Daoy (cell line): Measurements from ENCODE around the gene RNU6-1. TPM values are rescaled to one million over a fixed set of nuclear protein-coding genes. Genes with fewer than 3 reads are reported as not detected.

Experiments used
- DNase-seq: peaks from one replicate; pipeline ENCODE4 v3.0.0-alpha.2; 2015; ENCODE audit warnings: low read depth
- total RNA-seq: library from RNA; depleted of rRNA; stranded (reverse); fragments of >200 nt; shearing (Covaris generic); gene quantifications from 2 replicates; pipeline ENCODE4 v1.2.3, GENCODE V29; 2014

The RNU6-1 gene
- total RNA-seq, 1 experiment from 2014 or later: not detected

GRCh38 chr15:67857220-67857619, 17.4 kb upstream of the RNU6-1 start:
- DNase-seq: no peak

DNA sequence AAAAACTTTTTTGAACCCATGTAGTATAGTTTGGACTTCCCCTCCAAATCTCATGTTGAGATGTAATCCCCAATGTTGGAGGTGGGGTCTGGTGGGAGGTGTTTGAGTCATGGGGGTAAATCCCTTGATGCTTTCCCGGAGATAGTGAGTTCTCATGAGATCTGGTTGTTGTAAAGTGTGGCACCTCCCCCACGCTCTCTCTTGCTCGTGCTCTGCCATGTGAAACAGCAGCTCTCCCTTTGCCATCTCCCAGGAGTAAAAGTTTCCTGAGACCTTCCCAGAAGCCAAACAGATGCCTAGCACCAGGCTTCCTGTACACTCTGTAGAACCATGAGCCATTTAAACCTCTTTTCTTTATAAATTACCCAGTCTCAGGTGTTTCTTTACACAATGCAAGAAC, 16.0 kb upstream of the RNU6-1 start:
- DNase-seq: no peak

- no peak for DNase-seq
These were observed 14.5 kb upstream of the RNU6-1 start for GRCh38 chr15:67854358-67854757.

GRCh38 chr15:67853454-67853853, 13.6 kb upstream of the RNU6-1 start:
- DNase-seq: no peak

- DNase-seq: no peak
These were observed 12.6 kb upstream of the RNU6-1 start for GRCh38 chr15:67852418-67852817.

DNA sequence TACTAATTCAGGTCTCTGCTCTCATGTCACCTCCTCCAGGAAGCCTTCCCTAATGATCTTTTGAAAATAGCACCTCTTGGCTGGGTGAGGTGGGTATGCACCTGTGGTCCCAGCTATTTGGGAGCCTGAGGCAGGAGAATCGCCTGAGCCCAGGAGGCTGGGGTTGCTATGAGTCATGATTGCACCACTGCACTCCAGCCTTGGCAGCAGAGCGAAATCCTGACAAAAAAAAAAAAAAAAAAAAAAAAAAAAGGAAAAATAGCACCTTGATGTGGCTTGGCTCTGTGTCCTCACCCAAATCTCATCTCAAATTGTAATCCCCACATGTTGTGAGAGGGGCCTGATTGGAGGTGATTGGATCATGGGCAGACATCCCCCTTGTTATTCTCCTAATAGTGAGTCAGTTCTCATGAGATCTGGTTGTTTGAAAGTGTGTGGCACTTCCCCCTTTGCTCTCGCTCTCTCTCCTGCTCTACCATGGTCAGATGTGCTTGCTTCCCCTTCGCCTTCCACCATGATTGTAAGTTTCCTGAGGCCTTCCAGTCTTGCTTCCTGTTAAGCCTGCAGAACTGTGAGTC, 11.2 kb upstream of the RNU6-1 start:
- peak; percentile 49 for DNase-seq

- DNase-seq: no peak
These were observed 10.5 kb upstream of the RNU6-1 start for GRCh38 chr15:67850336-67850735.

DNA sequence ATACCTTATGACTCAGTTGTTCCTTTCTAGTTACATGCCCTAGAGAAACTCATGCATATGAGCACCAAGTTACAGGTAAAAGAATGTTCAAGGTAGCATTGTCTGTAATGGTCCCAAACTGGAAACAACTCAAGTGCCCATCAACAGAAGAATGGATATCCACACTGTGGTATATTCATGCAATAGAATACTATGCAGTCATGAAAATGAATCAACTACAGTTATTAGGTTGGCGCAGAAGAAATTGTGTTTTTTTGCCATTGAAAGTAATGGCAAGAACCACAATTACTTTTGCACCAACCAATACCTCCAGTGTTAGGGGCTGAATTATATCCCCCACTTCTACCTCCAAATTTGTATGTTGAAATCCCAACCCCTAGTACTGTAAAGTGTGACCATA, 9.7 kb upstream of the RNU6-1 start:
- DNase-seq: no peak

- DNase-seq: no peak
These were observed 6.1 kb upstream of the RNU6-1 start for GRCh38 chr15:67845974-67846373.

GRCh38 chr15:67843571-67844387, 3.9 kb upstream of the RNU6-1 start:
- no peak for DNase-seq

- DNase-seq: no peak
These were observed 3.3 kb upstream of the RNU6-1 start for GRCh38 chr15:67843092-67843501.

- DNase-seq: no peak
These were observed 1.6 kb upstream of the RNU6-1 start for GRCh38 chr15:67841513-67841762.

DNA sequence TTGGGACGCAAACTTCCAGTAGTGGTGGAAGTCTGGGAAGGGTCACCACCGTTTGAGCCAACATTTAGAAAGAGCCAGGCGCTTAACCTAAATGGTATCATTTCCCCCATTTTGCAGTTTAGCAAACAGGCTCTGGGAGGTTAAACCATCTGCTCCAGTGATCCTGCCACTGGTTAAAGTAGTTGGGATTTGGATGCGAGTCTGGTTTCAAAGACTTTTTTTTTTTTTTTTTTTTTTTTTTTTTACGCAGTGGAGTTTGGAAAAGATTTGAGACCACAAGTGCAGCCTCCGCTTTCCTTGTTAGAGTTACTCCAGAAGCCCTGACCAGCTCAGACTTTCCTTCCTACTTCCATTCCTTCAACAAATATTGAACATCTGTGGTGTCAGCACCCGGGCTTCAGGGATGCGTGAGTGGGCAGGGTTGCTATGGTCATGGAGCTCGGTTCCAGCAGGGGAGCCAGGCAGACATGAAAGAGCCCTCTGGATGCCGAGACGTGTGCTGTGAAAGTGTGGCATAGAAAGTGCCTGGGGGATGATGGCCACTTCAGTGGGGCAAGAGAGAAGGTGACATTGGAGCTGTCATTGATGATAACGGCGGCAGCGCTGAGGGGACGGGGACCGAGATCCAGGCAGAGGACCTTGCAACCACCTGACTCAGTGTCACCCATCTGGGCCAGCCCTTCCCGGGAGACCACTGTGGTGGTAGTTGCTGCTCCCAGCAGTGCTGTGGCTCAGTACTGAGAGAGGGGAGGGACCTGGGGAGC, 1.1 kb upstream of the RNU6-1 start:
- peak; percentile 31 for DNase-seq

DNA sequence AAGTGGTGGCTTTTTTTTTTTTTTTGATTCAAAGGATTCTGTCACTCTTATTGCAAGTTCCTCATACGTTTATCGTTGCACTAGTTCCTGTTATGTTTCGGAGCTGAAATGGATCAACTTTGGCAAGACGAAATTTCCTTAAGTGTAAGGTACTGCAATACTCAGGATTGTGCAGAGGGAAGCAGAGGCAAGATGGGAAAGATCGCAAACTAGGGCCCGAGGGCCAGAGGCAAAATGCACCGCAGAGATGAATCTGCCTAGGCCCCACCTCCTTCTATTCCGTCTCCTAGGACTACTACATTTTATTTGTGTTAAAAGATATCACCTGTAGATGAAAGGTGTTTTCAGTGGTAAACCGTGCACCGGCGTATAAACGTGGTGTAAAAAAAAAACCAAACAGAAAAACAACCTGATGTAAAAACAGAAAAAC, 331 bp downstream of the RNU6-1 start:
- no peak for DNase-seq

GRCh38 chr15:67838789-67839332, 984 bp downstream of the RNU6-1 start:
- DNase-seq: no peak

- DNase-seq: no peak
These were observed 2.9 kb downstream of the RNU6-1 start for GRCh38 chr15:67836955-67837354.

DNA sequence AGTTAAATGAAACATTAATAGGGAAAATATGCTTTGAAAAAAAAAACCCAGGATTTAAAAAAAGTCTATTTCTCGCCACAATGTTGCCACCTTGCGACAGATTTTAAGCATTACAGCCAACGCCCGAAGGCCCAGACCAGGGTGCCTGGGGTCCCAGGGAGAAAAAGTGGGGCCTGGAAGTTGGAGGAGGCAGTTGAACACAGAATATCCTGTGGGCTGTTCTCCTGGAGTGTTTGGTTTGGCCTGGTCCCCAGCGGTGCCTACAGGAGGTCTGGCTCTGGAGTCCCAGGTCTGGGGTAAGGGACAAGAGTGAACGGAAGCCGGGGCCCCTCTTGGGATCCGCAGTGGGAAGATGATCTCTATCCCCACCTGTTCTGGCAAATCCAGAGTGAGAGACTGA, 3.4 kb downstream of the RNU6-1 start:
- DNase-seq: peak; percentile 42

- no peak for DNase-seq
These were observed 3.8 kb downstream of the RNU6-1 start for GRCh38 chr15:67836134-67836455.

DNA sequence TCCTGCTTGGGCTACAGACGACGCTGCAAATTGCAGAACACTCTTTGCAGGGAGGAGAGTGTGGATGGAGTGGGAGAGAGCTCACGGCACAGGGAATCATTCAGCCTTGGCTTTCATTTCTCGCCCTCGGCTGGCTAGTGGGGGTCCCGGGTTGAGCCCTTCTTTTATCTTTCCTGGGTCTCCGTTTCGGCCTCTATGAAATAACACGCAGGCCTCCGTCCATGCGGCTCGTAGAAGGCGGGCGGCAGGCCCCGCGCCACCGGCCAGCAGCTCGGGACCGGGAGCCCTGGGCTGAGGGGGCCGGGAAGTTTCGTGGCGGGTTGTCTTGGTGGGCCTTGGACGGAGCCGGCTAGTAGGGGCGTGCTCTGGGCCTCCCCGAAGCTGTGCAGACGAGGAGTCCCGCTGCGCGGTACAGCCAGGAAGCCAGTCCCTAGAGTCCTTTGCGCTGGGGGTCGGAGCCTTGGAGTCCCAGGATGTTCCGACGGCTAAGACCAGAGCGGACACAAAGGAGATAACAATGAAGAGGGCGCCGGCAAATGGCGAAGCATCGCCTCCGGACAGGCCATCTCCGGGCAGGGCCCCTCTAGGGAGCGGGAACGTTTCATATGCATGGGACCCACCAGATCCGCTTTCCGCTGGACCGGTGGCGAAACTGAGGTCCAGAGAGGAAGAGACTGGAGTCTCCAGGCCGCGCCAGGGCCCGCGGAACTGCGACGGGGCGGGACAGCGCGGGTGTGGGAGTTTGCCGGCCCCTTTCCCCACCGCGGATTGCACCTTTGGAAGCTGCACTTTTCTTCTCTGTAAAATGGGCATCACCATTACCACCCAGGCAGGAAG, 4.3 kb downstream of the RNU6-1 start:
- DNase-seq: no peak

DNA sequence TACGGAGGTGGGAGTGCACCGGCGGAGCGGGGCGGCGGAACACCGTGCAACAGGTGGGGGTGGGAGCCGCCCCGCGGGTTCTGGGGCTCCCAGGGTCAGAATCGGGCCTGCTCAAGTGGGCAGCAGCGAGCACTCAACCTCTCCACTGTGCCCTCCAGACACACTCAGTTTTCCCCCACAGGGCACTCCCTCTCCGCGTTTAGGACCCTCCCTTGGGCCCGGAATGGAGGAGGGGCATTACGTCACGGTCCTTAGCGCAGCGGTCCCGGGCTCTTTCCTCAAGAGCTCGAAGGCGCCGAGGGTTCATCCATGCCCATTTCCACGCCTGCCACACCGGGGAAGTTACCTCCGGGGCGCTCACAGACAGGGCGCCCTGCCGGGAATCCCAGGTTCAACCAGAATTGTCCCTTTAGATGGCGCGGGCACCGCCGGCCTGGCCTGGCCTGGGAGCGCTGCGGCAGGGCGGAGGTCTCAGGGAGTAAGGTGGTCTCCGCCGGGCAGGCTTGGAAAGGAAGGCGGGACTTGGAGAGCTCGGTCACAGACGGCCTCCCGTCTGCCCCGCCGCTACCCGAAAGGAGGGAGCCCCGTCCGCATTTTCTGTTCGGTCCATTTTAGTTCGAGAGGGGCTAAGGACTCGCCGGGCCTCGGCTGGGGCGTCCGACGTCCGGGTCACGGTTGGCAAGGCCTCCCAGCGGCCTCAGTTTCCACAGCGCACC, 5.1 kb downstream of the RNU6-1 start:
- DNase-seq: no peak
